GM06990 (cell line): ENCODE measurements around the gene ITGB1BP1.

ENCODE experiments used
- DNase-seq: peaks from one replicate; pipeline ENCODE4 v3.0.0-alpha.2; 2011; ENCODE audit not compliant: insufficient read length; ENCODE audit errors: extremely low read depth
- H3K27me3 ChIP-seq: replicated peaks from 2 replicates; pipeline ENCODE4 v1.6.0; 2011; ENCODE audit warnings: low read length; ENCODE audit not compliant: control insufficient read depth, insufficient read depth
- H3K36me3 ChIP-seq: 2 replicates; pipeline ENCODE4 v1.5.1; 2011; ENCODE audit warnings: low read length; ENCODE audit not compliant: control insufficient read depth, insufficient read depth
- H3K4me3 ChIP-seq: replicated peaks from 2 replicates; pipeline ENCODE4 v1.5.1; 2011; ENCODE audit warnings: low read depth, mild to moderate bottlenecking, control low read depth, low read length
- CTCF ChIP-seq: IDR thresholded peaks from 2 replicates; pipeline ENCODE4 v1.5.1; 2011; ENCODE audit warnings: low read length, control low read depth, mild to moderate bottlenecking, inconsistent platforms; ENCODE audit not compliant: insufficient read depth, poor library complexity, severe bottlenecking

Gene ITGB1BP1

GRCh38 chr2:9460441-9461017, 37.2 kb upstream of the ITGB1BP1 start:
- Histone ChIP-seq H3K27me3 (no peaks in the 10 kb centered on the region), H3K4me3 (no peak overlapping the region), H3K36me3 (peaks cover 3% of the 10 kb centered on the region)
- no peak for DNase-seq
- no peak for TF ChIP-seq CTCF

- no peaks in the 10 kb centered on the region for H3K27me3 ChIP-seq
- DNase-seq = no peak
- peaks cover 9% of the 10 kb centered on the region for H3K36me3 ChIP-seq
- no peak overlapping the region for H3K4me3 ChIP-seq
- no peak for TF ChIP-seq CTCF
Measured at GRCh38 chr2:9451231-9451630, 27.9 kb upstream of the ITGB1BP1 start.

- Histone ChIP-seq H3K36me3 (peaks cover 20% of the 10 kb centered on the region), H3K27me3 (no peaks in the 10 kb centered on the region), H3K4me3 (no peak overlapping the region)
- no peak for TF ChIP-seq CTCF
- no peak for DNase-seq
Measured at GRCh38 chr2:9445089-9445488, 21.8 kb upstream of the ITGB1BP1 start.

- Histone ChIP-seq H3K4me3 (no peak overlapping the region), H3K27me3 (no peaks in the 10 kb centered on the region), H3K36me3 (peaks cover 18% of the 10 kb centered on the region)
- no peak for TF ChIP-seq CTCF
- DNase-seq = no peak
Measured at GRCh38 chr2:9443526-9443925, 20.2 kb upstream of the ITGB1BP1 start.

- H3K4me3 ChIP-seq = no peak overlapping the region
- H3K36me3 ChIP-seq = peaks cover 20% of the 10 kb centered on the region
- no peak for TF ChIP-seq CTCF
- no peaks in the 10 kb centered on the region for H3K27me3 ChIP-seq
- DNase-seq = no peak
Measured at GRCh38 chr2:9441556-9441955, 18.2 kb upstream of the ITGB1BP1 start.
